ENCODE data around the gene KCND2.

Gene KCND2

GRCh38 chr7:120370954-120371353, 98.0 kb downstream of the KCND2 start:
- H3F3A ChIP-seq (ENCODE audit: control insufficient read depth, insufficient read depth), result no peaks in the 10 kb centered on the region
- no peak overlapping the region for H3K4me2 ChIP-seq (ENCODE audit: low read length)
- no peaks in the 10 kb centered on the region for H3K9me3 ChIP-seq (ENCODE audit: control insufficient read depth, insufficient read depth, low read length)
- no peak overlapping the region for H3K27ac ChIP-seq (ENCODE audit: low read depth, low read length)
- no peaks in the 10 kb centered on the region for H3K4me1 ChIP-seq (ENCODE audit: control insufficient read depth, low read length)
- TF ChIP-seq EZH2phosphoT487 (IDR thresholded peaks at IDR 0.05; ENCODE audit: borderline replicate concordance, low read length) (no peak), CTCF (IDR thresholded peaks at IDR 0.05; ENCODE audit: low read depth, low read length, poor library complexity, severe bottlenecking) (no peak)
- H3K79me2 ChIP-seq (ENCODE audit: control insufficient read depth, low read length), result no peaks in the 10 kb centered on the region
- no peaks in the 10 kb centered on the region for H3K9me2 ChIP-seq (replicated peaks; ENCODE audit: control insufficient read depth, low read length)
- H3K36me3 ChIP-seq (ENCODE audit: control insufficient read depth, low read length), result no peaks in the 10 kb centered on the region
- H3K27me3 ChIP-seq (ENCODE audit: control insufficient read depth, low read length), result no peaks in the 10 kb centered on the region
- H4K20me1 ChIP-seq (ENCODE audit: control insufficient read depth, insufficient read depth, low read depth, low read length), result no peaks in the 10 kb centered on the region
- H3K4me3 ChIP-seq (ENCODE audit: low read length), result no peak overlapping the region

- Histone ChIP-seq H3F3A (ENCODE audit: control insufficient read depth, insufficient read depth) (no peaks in the 10 kb centered on the region), H4K20me1 (ENCODE audit: control insufficient read depth, insufficient read depth, low read depth, low read length) (no peaks in the 10 kb centered on the region), H3K9me2 (replicated peaks; ENCODE audit: control insufficient read depth, low read length) (no peaks in the 10 kb centered on the region), H3K4me2 (ENCODE audit: low read length) (no peak overlapping the region), H3K27ac (ENCODE audit: low read depth, low read length) (no peak overlapping the region), H3K79me2 (ENCODE audit: control insufficient read depth, low read length) (no peaks in the 10 kb centered on the region), H3K4me1 (ENCODE audit: control insufficient read depth, low read length) (no peaks in the 10 kb centered on the region), H3K36me3 (ENCODE audit: control insufficient read depth, low read length) (no peaks in the 10 kb centered on the region), H3K4me3 (ENCODE audit: low read length) (no peak overlapping the region), H3K9me3 (ENCODE audit: control insufficient read depth, insufficient read depth, low read length) (no peaks in the 10 kb centered on the region), H3K27me3 (ENCODE audit: control insufficient read depth, low read length) (no peaks in the 10 kb centered on the region)
- TF ChIP-seq EZH2phosphoT487 (IDR thresholded peaks at IDR 0.05; ENCODE audit: borderline replicate concordance, low read length), result no peak
- TF ChIP-seq CTCF (IDR thresholded peaks at IDR 0.05; ENCODE audit: low read depth, low read length, poor library complexity, severe bottlenecking), result no peak
Observed at GRCh38 chr7:120373174-120373573, 100.2 kb downstream of the KCND2 start.

GRCh38 chr7:120394595-120394994, 121.6 kb downstream of the KCND2 start:
- Histone ChIP-seq H3K27ac (ENCODE audit: low read depth, low read length) (no peak overlapping the region), H3K4me3 (ENCODE audit: low read length) (no peak overlapping the region), H3K9me3 (ENCODE audit: control insufficient read depth, insufficient read depth, low read length) (no peaks in the 10 kb centered on the region), H3K4me2 (ENCODE audit: low read length) (no peak overlapping the region), H3K79me2 (ENCODE audit: control insufficient read depth, low read length) (no peaks in the 10 kb centered on the region), H3F3A (ENCODE audit: control insufficient read depth, insufficient read depth) (no peaks in the 10 kb centered on the region), H3K4me1 (ENCODE audit: control insufficient read depth, low read length) (no peaks in the 10 kb centered on the region), H4K20me1 (ENCODE audit: control insufficient read depth, insufficient read depth, low read depth, low read length) (no peaks in the 10 kb centered on the region), H3K27me3 (ENCODE audit: control insufficient read depth, low read length) (no peaks in the 10 kb centered on the region), H3K9me2 (replicated peaks; ENCODE audit: control insufficient read depth, low read length) (no peaks in the 10 kb centered on the region), H3K36me3 (ENCODE audit: control insufficient read depth, low read length) (no peaks in the 10 kb centered on the region)
- TF ChIP-seq EZH2phosphoT487 (IDR thresholded peaks at IDR 0.05; ENCODE audit: borderline replicate concordance, low read length) (no peak), CTCF (IDR thresholded peaks at IDR 0.05; ENCODE audit: low read depth, low read length, poor library complexity, severe bottlenecking) (no peak)

Data from DOHH2 (cell line).